Suppressor macrophage (primary cell): ENCODE results near the gene GTF2H2C.
"Not testable (repeated sequence)": the region's sequence is repeated elsewhere in the genome, so short reads cannot be mapped to it uniquely, and the experiment has no call there.

ENCODE experiments used
- DNase-seq, 4 experiments: peaks; one replicate each; pipeline ENCODE4 v3.0.0-alpha.2; 2020 to 2022

Gene GTF2H2C

DNA sequence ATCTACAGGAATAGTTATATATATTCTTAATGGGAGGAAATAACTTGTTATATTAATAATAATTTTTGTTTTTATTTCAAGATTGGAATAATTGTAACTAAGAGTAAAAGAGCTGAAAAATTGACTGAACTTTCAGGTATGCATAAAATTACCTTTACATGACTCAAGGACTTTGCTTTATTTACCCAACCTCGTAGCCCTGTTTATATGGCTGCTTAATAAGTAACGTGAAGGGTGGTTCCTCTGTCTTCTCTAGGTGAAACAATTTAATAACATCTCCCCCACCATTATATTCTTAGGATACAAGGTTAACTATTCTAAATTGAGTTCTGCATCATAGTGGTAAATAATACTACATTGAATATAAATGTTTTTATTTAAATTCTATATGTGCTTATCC, 8.1 kb downstream of the GTF2H2C start:
- DNase-seq = not testable (repeated sequence)

DNA sequence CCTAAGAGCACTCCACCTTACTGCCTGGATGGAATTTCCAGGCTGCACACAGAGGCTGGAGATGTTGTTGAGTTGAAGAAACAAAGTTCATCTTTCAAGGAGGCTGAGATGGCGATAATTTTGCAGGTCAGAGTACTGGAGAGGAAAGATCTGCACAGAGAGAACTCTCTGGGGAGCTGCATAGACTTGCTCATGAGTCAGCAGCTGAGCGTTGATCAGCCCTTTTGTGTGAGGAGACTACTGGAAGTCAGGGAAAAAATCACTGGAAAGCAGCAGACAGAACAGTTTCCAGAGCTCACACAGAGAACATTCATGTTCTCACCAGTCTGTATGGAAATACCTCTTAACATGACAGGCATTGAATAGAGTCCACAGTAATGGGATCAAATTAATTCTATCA, 23.4 kb downstream of the GTF2H2C start:
- not testable (repeated sequence) for DNase-seq

DNA sequence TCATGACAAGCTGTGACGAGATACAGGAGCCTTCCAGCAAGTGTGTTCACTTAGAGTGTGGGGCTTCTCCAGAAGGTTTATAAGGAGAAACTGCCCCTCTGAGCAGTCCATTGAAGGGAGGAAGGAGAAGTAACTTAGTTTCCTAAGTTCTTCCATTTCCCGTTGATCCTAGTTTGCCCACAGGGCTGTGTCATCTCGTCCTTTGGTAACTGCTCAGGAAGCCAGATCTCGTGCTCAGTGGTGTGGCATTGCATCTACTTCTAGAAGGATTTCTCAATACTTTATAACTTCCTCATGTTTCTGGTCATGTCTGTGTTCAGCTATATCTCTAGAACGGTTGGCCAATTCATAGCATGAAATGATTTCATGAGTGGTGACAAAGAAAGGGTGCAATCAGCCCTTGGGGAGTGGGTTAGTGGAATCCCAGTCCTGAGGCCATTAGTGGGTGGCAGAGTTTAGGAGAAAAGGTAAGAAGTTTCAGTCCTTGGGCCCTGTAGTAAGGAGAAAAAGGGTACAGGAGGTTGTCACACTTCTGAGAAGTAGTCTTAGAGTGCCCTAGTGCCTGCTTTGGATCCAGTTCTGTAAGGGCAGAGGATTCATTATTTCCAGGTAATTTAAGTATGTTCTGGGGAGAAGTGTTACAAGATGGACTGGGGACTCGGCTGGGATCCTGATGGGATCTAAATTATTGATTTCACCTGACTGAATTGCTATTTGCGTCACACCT, 36.3 kb downstream of the GTF2H2C start:
- DNase-seq = not testable (repeated sequence)

DNA sequence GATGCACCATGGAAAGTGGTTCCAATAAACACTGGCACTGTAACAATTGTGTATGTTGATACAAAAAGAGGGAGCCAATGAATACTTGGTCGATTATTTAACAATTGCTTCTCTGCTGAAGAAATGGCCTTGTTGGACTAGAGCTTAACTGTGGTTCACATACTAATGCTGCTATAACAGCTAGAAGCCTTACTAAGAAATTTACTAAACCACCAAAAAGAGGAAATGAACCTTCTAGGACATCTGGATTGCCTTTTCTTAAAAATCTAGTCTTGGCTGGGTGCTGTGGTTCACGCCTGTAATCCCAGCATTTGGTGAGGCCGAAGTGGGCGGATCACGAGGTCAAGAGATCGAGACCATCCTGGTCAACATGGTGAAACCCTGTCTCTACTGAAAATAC, 42.0 kb downstream of the GTF2H2C start:
- DNase-seq = not testable (repeated sequence)

DNA sequence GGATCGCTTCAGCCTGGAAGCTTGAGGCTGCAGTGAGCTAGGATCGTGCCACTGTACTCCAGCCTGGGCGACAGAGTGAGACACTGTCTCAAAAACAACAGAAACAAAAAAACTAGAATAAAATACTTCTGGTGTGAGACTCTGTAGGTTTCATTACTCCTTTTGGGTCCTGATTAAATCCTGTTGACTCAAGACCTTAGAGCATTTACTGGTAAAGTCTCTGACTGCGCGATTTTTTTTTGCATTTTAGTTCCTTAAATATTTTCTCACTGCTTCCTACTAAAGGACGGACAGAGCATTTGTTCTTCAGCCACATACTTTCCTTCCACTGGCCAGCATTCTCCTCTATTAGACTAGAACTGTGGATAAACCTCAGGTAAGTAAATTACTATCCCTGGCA, 46.8 kb downstream of the GTF2H2C start:
- DNase-seq = not testable (repeated sequence)

DNA sequence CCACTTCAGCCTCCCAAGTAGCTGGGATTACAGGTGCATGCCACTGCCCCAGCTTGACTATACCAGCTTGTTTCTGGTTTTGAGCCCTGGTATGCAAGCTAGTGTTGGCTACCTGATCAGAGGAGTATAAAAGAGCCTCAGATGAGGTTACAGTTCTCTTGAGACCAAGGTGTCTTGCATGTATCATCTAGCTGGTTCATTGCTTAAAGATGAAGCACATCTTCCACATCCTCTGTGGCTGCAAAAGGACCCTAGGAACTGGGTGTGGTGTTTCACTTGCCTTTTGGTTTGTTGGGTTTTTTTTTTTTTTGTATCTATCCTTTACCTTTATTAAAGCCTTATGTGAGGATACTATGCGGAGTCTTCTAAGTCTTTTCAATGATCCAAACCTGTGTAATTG, 47.8 kb downstream of the GTF2H2C start:
- not testable (repeated sequence) for DNase-seq

DNA sequence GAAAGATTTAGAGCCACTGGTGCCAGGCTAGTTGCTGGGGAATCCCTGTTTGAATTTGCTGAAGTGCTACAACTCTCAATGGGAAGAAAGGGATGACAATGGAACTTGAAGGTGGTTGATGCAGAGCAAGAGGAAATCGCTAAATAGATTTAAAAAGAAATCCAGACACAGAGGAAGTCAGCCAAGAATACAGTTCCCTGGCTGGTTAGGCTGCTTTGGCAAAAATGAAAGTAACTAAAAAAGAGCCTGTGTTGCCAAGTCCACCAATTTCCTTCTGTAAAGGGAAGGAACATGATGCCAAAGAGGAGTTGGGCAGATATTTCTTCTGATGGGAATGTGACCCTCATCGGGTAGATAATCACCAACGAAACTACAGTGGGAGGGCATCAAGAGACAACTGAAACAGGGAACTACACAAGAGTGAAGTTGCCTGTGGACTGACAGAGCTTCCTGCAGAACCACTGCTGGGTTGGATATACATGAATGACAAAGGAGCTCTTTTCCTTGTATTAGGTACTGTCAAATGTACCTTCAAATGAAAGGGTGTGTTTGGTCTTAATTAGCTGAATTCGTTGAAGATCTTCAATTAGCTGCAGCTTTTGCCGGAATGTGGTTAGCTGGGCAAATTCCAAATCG, 49.0 kb downstream of the GTF2H2C start:
- DNase-seq = not testable (repeated sequence)

DNA sequence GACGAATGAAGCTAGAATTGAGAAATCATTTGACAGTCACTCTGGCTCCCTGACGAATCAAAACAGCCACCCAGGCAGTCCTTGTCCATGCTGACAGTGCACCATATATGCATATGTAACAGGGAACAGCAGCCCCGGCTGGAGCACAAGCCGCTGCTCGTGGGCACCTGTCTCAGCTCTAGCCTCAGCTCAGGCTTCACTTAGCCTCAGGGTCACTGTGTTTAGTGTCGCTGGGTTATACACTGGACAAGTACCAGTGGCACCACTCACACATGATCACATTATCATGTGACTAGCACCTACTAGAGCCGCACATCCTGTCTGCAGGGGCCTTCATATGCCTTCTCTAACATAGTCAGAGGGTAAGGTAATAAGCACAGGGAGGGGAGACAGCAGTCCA, 54.9 kb downstream of the GTF2H2C start:
- DNase-seq = not testable (repeated sequence)

DNA sequence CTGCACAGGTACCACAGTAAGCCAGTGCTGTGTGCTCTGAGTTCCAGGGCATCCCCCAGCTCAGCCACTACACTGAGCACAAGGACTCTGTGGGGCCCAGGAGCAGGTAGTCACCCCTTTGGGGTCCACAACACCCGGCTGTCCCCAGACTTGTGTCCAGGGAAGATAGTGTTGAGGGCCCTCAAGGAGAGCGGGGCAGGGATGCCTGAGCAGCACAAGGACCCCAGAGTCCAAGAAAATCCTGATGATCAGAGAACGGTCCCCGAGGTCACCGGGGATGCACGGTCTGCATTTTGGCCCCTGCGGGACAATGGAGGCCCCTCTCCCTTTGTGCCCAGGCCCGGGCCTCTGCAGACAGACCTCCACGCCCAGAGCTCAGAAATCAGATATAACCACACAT, 71.9 kb downstream of the GTF2H2C start:
- not testable (repeated sequence) for DNase-seq
